Stimulated activated CD8-positive, alpha-beta memory T cell treated with anti-CD3 and anti-CD28 coated beads, Interleukin-2, amount 100 ng/mL, for 1 hour (primary cell): ENCODE data around the gene MAPK8IP1.

Experiments used
- DNase-seq, 2 donors: peaks; one replicate each; pipeline ENCODE4 v3.0.0-alpha.2; 2020; ENCODE audit warnings: low read depth in 2 of 2

Gene MAPK8IP1

GRCh38 chr11:45926001-45926401 is 40.5 kb downstream of the MAPK8IP1 start:
- DNase-seq, result no peak

- DNase-seq, result no peak
Measured at GRCh38 chr11:45926536-45927331, 41.3 kb downstream of the MAPK8IP1 start.

DNA sequence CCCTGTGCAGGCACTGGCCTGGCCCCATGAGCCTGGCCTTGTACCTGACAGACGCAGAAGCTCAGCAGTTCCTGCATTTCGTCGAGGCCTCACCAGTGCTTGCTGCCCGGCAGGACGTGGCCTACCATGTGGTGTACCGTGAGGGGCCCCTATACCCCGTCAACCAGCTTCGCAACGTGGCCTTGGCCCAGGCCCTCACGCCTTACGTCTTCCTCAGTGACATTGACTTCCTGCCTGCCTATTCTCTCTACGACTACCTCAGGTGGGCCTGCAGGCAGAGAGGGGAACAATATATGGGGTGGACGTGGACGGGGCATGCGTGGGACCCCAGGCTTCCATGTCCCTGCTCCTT is 41.9 kb downstream of the MAPK8IP1 start:
- DNase-seq, result no peak

- DNase-seq, result no peak
Measured at GRCh38 chr11:45927684-45928413, 42.4 kb downstream of the MAPK8IP1 start.

DNA sequence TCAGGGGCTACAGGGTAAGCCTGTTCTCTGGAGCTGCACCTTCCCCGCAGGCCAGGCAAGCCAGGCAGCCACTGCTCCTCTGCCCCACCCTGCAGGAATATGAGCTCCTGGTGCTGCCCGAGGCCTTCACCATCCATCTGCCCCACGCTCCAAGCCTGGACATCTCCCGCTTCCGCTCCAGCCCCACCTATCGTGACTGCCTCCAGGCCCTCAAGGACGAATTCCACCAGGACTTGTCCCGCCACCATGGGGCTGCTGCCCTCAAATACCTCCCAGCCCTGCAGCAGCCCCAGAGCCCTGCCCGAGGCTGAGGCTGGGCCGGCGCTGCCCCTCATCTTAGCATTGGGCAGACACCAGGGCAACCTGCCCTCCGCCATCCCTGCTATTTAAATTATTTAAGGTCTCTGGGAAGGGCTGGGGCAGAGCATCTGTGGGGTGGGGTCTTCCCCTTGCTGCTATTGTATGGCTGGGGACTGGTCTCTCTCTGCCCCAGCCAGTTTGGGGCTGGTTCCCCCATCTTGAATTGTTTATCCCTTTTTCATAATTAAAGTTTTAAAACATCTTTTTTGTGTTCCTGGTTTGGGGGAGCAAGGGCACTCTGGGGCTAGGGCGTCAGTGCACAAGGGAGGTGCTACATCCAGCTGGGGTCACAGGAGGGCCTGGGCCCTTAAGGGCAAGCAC is 43.2 kb downstream of the MAPK8IP1 start:
- DNase-seq, result no peak

- DNase-seq, result no peak
Measured at GRCh38 chr11:45929486-45930030, 44.1 kb downstream of the MAPK8IP1 start.

DNA sequence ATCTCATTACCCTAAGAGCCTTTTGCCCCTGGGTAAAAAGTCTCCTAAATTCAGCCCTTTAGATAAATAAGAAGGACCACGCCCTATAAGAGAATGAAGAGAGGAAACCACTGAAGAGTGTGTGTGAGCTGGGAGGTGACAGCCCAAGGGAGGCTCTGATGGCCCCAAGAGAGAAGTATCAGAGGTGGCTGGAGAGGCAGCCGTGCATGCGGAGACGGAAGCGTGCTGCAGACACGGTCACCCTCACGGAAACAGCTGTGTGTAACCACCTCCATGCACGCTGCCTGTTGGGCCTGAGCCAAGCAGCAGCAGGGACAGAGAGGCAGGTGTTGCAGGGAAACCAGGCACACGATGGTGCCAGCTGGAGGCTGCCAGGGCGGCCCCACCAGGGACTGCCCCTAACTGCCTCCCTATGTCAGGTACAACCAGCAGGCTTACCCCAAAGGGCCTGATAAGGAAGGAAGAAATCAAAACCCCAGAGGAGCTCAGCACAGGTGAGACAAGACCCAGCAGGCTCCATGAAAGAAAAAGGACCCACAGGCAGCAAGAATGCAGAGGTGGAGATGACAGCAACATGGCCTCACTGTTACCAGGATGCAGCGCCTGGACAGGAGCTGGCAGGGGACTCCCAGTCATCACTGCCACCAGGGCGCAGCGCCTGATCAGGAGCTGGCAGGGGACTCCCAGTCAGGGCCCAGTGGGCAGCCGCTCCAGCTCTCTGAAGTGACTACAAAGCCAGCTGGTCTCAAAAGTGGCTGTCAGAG is 44.8 kb downstream of the MAPK8IP1 start:
- DNase-seq, result no peak

GRCh38 chr11:45930951-45931570 is 45.6 kb downstream of the MAPK8IP1 start:
- DNase-seq, result no peak

GRCh38 chr11:45931739-45932138 is 46.3 kb downstream of the MAPK8IP1 start:
- no peak for DNase-seq

GRCh38 chr11:45932217-45932616 is 46.8 kb downstream of the MAPK8IP1 start:
- no peak for DNase-seq

GRCh38 chr11:45933131-45933831 is 47.8 kb downstream of the MAPK8IP1 start:
- DNase-seq, result no peak

DNA sequence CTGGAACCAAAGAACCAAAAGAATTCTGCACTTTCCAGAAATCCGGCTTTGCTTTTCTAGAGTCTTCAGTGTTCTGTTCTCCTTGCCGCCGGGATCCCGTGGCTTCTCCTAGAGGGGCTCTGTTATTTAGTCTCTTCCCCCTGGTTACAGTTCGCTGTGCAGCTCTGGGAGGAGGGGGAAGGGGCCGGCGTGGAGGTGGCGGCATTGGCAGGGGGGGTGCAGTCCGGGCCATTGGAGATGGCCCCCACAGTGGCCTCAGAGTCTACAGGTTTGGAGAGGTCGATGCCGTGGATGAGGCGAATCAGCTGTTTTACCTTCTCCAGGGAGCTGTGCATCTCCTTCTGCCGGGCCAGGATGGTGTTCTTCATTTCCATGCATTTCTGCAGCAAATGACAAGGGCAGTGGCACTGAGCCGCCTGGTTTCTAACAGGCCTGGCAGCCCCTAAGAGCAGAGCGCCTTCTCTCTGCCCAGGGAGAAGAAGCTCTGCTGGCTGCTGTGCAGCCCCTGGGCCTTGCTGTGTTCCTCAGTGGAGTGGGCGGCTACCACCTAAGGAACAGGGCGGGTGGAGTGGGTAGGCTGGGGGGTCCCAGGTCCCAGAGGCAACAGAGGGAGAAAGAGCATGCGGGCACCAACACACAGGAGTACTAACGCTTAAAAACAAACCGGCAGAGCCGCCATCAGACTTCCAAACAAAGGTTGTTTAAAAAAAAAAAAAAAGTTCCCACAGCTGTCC is 48.6 kb downstream of the MAPK8IP1 start:
- no peak for DNase-seq

DNA sequence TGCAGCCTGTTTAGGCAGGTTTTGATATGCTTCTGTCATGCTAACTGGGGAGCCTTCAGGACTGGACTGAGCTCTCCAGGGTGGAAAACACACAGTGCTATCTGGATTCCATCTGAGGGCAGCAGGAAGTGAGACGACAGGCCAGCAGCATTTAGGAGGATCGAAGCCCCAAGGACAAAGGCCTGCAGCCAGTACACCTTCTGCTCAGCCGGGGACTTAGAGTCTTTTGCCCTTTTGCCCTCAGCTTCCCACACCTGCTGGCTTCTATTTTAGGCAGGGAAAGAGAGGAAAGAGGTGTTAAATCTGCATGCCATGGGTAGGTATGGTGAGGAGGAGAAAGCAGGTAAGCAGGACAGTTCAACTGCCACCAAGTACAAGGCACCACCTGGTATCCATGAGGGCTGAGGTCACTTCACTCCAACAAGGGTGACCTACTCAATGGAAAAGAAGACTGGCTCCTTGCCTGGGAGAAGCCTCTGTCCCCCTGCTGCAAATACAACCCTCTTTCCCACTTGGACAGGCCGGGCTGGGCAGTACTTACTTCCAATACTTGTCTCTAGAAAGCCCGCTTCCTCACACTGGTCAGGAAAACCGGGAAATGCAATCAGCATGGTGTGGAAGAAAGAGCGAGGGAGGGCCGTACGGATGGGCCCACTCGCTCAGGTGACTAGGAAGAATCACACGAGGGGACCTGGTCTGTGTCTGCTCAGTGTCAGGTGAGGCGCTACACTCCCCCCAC is 49.3 kb downstream of the MAPK8IP1 start:
- no peak for DNase-seq

DNA sequence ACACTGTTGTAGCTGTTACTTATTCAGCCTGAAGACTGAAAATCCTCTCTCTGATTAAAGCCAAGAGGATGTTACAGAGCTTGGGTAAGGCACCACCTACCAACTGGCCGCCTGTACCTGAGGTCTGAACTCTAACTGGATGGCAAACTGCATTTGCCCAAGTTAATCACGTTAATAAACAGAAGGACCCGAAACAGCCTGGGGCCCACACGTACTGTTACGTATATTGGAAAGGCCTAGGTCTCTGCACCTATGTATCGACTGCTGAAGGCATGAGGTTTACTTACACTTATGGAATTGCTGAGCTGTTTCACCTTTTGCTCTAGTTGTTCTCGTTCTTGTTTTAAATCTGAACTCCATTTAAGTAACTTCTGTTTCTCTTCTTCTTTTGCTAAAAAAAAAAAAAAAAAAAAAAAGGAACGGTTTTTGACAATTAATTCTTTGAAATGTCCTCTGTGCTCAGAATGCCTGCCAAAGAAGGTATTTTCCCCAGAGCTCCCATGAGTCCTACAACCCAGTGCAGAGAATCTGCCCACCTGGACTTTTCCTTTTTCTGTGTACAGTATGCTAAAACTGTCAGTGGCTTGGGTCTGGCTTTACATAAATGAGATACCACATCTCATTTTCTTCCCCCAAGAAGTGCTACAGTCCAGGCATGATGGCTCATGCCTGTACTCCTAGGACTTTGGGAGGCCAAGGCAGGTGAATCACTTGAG is 50.1 kb downstream of the MAPK8IP1 start:
- DNase-seq, result no peak

- no peak for DNase-seq
Measured at GRCh38 chr11:45936511-45937054, 51.1 kb downstream of the MAPK8IP1 start.

DNA sequence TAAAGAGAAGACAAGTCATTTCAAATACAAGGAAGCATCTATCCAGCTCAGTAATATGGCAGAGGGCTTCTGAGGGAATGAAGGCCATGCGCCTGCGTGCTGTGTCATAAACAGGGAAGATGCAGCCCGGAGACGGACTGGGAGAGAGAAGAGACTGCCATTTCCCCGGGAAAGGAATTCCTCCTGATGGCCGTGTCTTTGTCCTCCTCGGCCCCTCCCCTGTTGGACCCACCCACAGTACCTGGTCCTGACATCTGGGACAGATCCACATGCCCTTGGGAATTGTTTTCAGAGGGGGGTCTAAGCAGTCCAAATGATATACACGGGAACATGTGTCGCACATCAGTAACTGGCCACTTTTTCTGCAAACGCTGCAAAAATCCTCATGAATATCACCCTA is 52.5 kb downstream of the MAPK8IP1 start:
- DNase-seq, result no peak

GRCh38 chr11:45939836-45940235 is 54.4 kb downstream of the MAPK8IP1 start:
- no peak for DNase-seq

- no peak for DNase-seq
Measured at GRCh38 chr11:45941285-45941684, 55.8 kb downstream of the MAPK8IP1 start.
